HG02610 (cell line): ENCODE data around the gene SPATA32.

Experiments
- ATAC-seq: cut with Tn5 transposase; IDR thresholded peaks from one replicate; pipeline ENCODE4 v1.9.1; 2021; ENCODE audit warnings: mild to moderate bottlenecking, moderate library complexity; ENCODE audit not compliant: unreplicated experiment

The SPATA32 gene

DNA sequence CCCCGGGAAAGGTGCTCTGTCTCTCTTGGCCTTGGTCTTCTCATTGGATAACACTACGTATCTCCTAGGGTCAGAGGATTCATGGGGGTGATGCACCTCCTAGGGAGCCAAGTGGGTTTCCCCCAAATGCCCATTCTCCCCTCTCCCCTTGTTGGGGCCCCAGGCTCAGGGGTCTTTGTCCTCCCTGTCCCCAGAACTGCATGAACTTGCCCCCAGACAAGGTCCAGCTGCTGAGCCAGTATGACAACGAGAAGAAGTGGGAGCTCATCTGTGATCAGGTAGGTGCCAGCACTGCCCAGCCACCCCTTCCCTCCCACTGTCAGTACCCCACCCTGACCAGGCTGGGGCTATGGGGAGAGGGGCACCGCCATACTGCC, 31.5 kb downstream of the SPATA32 start:
- ATAC-seq: no peak

DNA sequence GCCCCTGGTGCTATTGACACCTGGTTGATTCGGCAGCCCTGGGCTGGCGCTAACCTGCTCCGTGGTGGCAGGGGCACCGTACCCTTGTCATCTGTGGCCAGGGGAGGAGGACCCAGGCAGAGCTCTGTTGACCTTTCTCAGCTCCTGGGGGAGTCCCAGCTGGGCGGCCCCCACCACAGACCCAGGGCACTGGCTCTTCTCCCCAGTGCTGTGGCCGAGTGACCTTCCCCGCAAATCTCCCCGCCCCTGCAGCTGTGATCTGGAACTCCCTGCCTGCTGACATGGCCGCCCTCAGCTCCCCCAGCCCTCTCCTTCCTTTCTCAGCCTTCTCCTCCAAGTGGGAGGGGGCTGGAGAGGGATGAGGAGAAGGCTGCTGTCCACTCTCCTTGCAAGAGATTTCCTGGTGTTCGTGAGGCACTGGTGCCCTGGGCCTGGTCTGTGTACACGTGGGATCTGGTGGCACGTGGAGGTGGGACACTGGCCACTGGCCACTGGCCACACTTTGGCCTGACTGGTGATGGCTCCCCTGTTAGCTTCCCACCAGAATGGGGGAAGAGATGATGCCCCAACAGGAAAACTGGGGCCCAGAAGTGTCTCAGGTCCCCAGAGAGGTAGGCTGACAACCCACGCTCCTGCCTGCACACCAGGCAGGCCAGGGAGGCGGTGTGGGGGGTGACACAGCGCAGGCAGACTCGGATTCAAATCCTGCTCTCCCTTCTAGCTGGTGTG, 32.0 kb downstream of the SPATA32 start:
- no peak for ATAC-seq

DNA sequence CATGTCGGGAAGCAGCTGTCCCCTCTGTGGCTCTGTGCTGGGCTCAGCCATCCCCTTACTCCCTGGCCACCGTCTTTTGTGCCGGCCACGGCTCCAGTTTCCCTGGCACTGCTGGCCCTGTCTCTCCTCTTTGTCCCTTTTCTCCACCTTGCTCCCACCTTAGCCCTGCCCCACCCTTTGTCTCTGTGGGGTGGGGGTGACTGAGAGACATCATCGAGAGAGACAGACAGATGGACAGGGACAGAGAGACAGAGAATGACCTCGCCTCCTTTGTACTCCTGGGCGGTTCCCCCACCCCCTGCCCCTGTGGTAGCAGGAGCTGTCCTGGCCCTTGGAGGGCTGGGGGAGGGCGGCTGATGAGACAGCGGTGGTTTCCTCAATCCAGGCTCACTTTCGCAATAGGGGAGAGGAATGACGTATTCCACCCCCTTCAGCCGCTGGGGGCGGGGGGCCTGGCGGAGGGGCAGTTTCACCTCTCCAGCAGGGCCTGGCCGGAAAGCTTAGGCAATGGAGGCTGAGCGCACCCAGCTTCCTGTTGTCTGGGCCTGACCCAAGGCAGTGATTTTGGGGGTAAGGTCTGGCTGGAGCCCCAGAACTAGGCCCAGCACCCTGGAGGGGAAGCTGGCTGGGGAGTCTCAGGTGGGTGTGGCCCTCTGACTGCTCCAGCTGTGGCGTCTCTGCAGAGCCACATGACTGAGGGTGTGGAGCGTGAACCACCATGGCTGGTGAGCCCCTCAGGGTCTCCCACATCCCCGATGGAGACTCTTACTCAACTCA, 32.9 kb downstream of the SPATA32 start:
- peak; percentile 40 for ATAC-seq

DNA sequence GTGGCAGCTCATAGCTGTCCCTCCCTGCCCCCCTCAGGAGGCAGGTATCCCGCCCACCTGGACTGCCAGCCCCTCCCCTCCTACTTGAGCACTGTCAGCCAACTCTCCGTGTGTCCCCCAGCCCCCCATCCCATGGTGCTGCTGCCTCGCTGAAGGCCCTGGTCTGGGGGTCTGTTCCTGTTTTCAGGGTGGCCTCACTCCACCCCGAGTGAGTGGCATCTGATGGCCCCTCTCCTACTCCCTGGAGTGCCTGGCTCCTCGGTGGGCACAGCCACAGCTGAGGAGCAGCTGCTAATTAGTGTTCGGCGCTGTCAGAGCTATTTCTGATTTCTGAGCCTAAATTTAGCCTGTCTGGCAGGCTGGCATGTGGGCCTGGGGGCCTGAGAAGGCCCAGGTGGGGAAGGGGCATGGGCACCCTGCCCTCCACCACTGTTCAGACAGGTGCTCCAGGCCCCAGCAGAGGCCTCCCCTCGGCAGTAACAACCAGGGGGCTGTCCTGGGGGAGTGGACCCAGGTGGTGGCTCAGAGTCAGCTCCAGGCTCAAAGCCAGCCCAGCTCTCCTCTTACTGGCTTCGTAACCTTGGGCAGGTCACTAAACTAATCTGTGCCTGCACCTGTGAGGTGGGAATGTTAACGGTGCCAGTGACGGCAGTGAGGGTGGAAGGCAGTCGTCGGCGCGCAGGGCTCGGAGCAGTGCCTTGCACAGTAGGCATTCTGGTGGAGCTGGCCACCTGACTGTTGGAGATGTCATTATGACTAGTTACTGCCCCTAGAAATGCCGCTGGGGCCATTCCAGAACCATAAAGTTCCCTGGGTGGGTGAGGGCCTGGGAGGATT, 33.8 kb downstream of the SPATA32 start:
- ATAC-seq: no peak

DNA sequence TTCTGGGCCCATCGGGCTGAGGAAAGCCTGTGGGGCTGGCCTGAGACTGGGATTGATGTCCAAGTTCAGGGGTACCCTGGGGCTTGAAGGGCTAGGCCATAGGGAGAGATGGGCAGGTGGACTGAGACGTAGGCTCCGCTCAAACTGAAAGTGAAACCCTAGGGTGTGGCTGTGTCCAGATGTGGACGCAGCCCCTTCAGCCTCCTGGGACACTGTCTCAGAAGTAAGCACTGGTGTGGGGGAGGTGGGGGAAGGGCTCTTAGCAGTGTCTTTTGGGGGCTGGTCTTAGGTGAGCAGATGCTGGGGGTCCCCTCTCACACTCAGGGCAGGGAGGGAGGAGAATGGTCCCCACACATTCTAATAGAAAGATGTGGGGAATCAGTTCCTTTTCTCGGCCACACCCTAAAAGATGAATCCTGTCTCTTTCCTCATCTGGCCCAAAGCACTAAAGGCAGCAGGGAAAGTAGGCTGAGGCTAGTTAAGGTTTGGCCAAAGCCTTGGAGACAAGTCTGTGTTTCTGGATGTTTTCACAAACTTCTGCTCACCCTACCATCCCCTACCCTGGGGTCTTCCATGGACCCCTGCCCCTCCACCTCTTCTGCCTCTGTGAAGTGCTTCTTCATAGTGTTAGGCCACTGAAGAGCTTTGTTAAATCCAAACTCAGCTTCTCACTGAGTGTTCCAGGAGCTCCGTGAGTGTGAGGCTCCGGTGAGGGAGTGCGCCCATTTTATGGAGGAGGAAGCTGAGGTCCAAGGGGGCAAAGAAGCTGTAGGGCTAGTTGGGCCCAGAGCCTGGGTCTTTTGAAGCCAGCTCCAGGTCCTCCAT, 34.6 kb downstream of the SPATA32 start:
- ATAC-seq: peak; percentile 23

DNA sequence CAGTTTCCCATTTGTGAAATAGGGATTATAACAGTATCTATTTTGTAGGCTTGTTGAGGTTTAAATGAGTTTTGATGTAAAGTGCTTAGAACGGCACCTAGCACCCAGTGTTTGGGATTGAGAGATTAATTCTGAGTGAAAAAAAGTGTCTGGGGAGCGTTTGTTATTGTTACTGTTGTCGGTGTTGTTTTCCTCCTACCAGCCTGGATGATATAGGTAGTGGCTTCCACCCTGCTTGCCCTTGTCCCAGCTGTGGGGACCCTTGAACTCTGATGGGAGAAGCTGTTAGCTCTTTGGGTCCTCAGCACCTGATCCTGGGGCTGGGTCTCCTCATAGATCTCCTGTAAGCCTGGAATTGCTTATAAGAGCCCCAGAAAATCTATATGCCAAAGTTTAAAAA, 35.3 kb downstream of the SPATA32 start:
- ATAC-seq: no peak

DNA sequence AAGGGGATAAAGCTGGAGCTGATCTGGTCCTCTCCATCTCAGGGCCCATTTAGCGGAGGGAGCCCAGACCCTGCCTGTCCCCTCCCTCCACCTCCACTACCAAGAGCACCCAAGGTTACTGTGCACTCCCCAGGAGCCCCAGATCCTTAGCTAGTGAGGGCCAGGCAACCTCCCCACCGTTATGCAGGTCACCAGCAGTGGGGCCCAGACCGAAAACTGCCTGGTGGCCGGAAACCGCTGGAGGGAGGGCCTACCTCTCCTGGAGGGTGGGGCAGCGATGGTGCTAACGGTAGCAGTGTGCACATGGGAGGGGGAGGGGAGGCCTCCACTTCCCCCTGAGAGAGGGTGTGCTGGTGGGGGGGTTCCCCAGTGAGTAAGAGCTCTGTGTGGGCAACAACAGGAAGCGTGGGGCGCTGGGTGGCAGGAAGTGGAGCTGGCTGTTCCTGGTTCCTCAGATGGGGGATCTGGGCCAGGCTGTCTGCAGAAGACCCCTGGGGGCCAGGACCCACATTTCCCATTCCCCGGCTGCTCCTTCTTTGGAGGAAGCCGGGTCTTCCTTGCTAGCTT, 35.8 kb downstream of the SPATA32 start:
- ATAC-seq: peak; percentile 44

DNA sequence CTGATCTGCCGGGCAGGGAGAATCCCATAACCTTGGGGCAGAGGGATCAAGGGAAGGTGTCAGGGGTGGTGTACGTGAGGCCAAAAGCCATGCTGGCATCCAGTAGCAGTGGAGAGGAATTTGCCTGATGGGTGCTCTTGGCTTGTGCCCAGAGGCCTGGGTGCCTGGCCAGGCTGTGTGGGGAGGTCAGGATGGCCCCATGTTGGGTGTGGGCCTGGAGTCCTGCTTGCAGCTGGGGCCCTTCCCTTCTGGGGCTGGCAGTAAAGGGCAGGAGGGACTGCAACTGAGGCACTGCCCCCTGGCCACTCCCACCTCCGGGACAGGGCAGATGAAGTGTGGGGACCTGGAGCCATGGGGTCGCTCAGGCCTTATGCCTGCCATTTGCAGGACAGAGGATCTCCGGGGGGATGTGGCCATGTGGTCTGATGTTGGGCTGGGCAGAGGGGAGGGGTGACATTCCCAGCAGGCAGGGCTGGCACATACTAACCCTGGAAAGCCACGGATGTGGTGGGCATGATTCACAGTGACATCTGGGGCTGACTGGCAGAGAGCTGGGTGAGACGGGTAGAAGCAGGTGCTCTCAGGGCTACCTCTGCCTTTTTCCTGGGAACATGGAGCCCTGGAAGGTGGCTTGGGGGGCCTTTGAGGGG, 36.7 kb downstream of the SPATA32 start:
- no peak for ATAC-seq

DNA sequence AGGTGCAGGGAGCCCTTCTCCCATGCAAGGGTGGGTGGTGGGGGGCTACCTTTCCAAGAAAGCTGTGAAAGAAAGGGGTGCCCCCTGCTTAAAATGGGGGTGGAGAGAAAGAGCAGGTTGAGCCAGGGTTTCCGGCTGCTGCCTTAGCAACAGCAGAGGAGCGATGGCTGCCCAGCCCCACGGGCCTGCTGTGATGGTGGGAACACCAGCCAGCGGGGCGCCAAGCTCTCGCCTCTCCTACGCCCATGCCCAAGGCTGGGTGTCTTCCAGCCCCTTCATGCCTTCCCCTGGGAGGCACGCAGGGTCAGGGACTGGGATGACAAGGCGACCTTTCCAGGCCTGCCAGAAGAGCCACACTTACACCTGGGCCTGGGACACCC, 37.2 kb downstream of the SPATA32 start:
- no peak for ATAC-seq

DNA sequence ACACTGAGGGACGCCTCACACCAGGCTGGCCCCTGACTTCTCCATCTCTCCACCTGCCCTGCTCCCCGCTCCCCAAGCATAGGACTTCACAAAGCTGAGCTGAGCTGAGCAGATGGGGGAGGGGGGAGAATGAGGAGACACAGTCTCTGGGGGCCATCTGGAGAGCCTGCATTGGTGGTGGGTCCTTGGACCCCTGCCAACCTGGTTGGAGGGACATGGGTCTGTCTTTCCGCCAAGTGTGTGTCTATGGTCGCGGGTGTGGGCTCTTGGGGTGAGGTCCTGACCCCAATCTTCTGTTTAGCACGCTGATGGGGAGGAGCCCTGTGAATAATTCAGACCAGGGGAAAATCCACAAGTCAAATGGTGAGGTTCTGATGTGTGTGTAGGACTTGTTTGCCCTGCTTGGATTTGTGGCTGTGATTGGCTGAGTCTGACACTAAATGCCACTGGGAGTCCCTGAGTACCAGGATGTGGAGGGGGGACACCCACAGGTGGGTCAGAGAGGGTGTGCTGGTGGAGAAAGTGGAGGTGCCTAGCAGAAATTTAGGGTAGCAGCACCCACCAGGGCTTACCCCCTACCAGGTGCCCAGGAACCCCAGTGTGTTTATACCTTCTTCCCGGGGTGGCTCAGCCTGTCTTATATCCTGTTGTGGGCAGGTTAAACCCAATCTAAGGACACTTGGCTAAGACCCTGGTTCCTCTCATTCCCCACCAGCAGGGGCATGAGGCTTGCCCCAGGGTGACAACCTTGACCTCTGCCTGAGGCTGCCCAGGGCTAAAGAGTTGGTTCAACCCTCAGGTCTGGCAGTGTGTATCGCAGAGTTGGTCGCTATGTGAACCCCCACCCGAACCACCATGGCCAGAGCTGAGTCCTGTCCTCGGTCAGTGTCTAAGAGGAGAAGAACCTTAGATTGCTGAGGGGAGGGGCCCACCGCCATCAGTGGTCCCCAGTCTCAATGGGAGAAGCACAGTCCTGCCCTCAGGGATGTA, 38.1 kb downstream of the SPATA32 start:
- ATAC-seq: no peak

DNA sequence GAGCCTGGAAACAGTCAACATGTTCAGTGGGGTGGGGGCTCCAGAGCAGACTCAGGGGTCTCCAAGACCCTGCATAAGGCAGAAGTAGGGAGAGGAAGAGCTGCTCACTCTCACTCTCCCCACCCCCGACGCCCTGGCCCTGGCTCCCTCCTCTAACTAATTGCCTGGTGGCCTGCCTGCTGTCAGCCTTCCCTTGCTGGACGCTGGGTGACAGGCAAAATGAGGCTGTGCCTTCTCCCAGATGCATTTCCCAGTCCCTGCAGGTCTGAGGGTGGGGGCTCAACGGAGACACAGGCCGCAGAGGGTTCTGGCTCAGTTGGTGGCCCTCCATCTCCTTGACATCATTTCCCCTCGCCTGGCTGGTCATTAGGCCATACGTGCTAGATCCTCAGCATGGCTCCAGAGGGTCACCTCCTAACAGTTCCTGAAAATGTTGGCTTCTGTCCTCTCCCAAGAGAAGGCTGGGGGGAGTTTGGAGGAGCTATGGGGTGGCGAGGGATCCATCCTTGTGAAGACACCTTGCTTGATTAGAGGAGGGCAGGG, 38.8 kb downstream of the SPATA32 start:
- ATAC-seq: no peak

DNA sequence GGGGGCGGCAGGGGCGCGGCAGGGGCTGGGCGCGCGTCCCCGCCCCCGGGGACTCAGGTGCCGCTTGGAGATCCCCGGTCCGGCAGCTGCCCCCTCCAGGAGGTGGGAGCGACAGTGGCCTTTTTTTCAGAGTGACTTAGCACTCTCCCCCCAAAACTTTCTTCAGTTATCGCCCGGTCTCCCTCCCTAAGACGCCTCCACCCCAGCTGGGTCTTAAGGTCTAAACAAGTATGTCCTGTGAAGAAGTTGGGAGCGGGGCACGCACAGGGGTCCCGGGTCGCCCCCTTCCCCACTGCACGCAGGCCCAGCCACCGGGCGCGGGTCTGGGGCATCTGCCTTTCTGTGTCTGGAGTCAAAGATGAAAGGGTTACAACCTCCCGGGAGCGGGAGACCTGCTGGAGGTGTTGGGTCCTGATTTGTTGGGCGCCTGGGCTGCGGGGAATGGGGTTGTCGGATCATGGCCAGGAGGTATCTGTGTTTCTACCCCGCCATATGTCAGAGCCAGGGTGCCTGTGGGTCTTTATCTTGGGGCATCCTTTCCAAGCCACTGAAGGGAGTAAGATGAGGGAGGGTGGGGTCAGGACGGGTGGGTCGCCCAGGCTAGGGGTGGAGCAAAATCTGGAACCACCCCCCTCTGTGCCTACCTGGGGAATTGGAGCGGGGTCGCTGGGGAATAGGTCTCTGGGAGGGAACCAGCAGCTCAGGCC, 39.5 kb downstream of the SPATA32 start:
- ATAC-seq: no peak

DNA sequence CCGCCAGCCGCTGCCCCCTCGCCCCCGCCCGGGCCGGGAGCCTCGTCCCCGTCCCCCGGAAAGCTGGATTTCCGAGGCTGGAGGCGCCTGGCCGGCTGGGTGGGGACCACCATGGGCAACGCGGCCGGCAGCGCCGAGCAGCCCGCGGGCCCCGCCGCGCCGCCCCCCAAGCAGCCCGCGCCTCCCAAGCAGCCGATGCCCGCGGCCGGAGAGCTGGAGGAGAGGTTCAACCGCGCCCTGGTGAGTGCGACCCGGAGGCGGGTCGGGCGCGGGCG, 39.9 kb downstream of the SPATA32 start:
- ATAC-seq: no peak

DNA sequence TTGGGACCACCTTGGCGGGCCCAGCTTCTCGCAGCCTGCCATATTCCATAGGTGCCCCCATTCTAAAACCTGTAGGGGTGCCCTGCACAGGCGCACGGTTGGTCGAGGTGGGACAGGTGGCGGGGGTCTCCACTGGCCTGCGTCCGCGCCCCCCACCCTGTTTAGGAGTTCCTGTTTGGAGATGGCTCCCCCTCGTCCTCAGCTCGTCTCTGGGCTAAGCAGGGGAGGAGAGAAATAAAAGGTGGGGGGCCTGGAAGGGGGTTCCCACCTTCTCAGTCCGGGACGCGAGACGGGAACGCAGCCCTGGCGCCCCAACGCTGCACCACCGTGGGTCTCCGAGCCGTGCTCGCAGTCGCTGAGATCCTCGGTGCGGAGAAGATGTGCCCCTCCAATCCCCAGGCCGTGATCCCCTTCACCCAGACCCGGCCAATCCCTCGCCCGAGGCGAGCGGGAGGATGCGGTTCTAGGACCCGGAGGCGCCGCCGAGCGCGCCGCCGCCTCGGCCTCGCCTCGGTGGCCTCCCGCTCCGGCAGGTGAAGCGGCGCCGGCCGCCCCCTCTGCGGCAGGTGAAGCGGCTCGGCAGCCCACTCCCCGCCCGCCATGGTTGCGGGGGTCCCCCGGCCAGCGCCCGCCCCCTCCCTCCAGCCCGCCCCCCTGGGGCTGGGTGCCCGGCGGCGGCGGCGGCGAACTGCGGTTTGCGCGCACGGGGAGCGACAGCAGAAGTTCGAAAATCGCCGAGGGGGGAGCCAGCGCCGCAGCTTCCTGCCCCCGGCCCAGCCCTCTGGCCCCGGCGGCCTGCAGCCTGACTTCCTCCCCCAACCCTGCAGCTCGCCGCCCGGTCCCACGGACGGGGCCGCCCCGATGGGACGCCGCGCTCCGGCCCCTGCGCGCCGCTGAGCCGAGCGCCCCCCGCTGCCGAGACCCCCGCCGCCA, 40.5 kb downstream of the SPATA32 start, which contains the start of gene FMNL1:
Gene FMNL1 (plus strand): TSS at position 805 of the 933 bp plus-strand sequence. CDS start 240 bp downstream, outside the sequence.
- no peak for ATAC-seq

DNA sequence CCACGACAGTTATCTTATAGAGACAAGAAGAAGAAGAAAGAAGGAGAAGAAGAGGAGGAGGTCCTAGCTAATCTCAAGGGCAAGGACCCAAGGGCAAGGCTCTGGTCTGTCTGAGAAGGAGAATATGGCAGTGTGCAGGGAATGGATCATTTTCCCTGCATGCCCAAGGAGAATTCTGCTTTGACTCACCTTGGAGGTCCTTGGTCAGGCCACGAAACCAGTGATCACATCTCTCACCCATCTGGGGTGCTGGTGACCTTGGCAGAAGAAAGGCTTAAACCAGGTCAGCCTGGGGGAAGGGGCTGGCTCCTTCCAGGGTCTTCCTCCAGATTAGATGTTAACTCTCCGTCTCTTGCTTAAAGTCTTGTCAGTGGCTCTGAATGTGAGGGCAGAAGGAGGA, 41.8 kb downstream of the SPATA32 start:
- no peak for ATAC-seq

DNA sequence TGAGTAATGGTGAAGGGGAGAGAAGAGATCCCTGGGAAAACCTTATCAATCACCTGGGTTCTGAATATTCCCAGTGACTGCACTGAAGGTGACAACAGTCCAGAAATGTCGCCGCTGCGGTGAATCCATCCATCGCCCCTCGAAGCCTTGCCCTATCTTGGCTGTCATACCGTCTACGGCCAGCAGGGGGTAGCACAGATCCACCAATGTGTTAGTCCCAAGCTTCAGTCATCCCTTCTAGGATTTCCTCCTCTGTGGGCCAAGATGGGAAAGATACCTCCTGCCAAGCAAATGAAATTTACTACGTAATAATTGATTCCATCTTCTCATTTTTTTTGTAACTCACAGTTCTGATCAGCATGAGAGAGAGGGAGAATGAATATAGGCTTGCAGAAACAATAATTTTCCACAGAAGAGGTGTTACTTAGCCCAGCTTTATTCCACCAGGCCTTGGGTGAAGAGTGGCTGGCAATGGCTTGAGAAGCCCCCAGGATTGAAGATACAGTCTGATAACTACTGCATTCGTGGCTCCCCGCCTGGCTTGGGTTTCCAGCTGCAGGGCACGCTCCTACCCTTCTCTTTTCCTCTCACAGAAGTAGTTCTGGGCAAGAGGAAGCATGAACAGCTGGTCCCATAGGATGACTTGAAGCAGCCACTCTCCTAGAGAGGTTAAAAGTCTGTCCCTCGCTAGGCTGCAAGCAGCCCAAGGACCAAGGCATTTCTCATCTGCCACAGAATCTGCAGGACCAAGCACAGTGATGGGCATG, 42.8 kb downstream of the SPATA32 start:
- no peak for ATAC-seq
